Medulla oblongata (tissue), 1 donor: ENCODE results near the gene CMIP.

Experiments
- DNase-seq: peaks from one replicate; pipeline ENCODE4 v3.0.0-alpha.2; 2015; ENCODE audit errors: extremely low spot score

The CMIP gene

DNA sequence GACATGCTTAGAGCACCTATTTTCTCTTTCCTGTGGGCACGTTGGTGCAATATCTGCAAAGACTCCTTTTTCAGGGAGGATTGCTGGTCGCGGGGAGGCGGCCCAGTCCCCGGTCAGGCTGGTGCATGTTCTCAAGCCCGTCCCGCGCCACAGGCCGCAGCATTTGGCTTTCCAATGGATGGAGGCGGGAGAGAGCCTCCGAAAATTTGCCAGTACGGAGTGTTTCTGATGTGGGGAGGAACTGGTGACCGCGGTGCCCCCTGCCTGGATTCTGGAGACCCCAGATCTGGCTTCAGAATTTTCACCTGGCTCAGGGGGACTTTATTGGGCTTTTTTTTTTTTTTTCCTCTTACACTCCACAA lies 2.3 kb downstream of the CMIP start:
- DNase-seq: no peak

DNA sequence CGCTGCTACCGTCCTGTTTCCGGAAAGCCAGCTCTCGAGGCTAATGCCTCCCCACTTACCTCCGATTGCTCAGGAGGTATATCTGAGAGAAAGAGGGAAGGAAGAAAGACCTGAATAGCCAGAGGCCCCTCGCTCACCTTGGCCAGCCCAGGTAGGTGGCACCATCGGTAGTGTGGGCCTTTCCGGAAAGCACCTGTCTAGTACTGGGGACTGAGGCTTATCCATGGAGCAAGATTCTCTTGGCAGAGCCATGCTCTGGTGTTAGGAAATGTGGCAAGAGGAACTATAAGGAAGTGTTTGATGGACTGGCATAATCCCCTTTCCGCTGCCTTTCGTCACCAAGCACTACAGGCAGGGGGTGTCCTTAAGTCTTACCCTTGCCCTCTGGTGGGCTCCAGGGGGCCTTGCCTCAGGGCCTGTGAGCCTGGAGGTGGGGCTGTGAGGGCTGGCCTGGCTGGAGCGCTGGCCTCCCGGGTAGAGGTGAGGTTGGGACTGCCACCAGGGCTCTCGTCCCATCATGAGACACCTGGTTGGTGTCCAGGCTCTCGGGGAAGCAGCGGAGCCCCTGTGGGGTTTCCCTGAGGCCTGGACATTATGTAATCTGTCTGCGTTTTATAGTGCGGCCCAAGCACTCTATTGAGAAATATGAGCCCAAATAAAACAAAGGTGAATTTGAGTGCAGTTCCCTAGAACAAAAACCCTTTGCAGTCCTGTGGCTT lies 2.9 kb downstream of the CMIP start:
- DNase-seq: peak; percentile 35

DNA sequence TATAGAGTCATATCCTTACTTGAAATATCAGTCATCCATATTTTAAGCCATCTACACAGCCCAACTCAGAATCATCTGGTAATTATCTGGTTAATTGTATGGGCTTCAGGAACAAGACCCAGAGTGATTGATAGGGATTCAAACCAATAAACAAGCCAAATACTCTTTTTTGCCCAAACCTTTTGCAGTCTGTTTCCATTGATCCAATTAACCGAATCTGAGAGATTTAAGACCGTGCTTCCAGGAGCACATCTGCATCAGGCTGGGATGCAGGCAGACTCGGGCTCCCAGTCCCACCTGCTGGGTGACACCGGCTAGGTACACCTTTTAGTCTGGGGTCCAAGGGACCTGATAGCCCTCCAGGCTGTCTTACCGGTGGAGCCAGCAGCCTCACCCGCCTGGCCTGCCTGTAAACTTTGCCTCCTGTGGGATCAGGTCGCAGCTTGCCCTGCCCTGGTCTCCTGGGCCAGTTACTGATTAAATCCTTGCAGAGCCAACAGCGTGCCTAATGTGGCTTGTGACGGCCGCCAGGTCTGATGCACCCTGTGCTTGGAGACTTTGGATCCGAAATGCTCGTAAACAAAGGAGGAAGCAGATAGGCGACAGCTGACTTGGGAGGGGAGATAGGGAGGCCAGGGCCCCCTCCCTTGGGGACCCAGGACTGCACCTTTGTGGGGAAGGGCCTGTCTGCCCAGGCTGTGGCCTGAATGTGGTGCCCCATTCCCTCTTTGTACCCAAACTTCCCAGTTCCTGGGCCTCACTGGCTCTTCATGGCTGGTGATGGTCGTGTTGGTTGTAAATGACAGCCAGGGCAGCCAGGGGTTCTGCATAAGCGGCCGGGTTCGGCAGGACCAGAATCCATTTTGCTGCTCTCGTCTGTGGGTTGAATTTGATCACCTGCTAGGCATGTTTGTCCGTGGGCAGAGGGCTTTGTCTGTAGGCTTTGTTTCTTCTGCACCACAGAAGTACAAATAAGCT lies 3.8 kb downstream of the CMIP start:
- no peak for DNase-seq

DNA sequence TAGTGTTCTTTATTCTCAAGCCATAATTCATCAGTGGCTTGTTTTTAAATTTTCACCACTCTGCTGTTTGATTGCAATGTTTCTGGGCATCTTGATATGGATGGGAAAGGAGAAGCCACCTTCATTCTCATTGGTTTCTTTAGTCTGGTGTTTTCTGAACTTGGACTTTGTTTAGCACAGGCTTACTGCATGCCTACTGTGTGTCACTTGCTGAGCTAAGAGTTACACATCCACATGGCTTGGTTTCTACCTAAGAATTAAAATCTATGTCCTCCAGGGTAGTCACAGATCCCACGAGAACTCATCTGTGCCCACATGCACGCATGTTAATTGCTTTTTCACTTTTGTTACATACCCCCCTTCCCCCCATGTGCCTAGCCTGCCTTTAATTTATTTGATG lies 4.6 kb downstream of the CMIP start:
- DNase-seq: no peak

DNA sequence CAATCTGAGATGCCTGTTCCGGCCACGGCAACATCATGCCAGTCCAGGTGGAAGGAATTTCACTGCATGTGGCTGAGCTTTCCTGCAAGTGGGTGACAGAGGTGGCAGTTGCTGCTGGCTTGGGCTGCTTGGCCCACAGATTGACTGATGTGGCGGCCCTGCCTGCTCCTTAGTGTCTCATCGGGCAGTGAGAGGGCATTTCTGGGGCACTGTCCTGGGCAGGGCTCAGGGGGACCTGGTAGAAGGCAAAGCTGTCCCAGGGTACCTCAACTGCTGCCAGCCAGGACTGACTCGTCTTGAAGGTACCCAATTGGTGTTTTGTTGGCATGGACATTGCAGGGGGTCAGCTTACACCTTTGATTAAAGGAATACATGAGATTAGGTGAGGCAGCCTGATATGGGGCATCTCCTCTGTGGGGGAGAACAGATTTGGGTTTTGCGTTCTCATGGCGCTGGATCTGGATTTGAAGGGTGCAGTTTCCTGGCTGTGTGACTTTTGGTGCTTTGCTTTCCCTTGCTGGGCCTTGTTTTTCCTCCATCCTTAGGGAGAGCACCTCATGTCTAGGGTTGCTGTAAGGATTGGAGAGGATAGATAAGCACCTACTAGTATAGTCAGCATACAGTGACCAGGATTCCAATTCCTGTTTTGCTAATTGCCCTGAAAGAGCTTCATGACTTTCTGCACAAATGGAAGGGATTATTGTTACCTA lies 5.4 kb downstream of the CMIP start:
- no peak for DNase-seq

DNA sequence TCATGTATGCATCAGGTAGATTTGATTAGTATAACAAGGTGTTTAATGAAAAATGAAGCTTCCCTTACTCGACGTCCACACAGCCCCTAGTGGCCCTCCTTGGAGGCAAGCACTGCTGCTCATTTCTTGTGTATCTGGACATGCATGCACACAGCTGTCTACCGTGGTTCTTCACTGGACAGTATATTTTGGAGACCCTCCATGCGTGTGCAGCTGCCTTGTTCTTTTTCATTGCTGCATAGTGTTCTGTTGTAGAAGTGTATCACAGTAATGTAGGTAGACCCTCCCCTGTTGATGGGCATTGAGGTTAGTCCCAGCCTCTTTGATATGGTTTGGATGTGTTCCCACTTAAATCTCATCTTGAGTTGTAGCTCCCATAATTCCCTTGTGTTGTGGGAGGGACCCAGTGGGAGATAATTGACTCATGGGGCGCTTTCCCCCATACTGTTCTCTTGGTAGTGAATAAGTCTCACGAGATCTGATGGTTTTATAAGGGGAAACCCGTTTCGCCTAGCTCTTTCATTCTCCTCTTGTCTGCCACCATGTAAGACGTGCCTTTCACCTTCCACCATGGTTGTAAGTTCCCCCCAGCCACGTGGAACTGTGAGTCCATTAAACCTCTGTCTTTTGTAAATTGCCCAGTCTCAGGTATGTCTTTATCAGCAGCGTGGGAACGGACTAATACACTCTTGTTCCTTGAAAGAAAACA lies 6.3 kb downstream of the CMIP start:
- no peak for DNase-seq

DNA sequence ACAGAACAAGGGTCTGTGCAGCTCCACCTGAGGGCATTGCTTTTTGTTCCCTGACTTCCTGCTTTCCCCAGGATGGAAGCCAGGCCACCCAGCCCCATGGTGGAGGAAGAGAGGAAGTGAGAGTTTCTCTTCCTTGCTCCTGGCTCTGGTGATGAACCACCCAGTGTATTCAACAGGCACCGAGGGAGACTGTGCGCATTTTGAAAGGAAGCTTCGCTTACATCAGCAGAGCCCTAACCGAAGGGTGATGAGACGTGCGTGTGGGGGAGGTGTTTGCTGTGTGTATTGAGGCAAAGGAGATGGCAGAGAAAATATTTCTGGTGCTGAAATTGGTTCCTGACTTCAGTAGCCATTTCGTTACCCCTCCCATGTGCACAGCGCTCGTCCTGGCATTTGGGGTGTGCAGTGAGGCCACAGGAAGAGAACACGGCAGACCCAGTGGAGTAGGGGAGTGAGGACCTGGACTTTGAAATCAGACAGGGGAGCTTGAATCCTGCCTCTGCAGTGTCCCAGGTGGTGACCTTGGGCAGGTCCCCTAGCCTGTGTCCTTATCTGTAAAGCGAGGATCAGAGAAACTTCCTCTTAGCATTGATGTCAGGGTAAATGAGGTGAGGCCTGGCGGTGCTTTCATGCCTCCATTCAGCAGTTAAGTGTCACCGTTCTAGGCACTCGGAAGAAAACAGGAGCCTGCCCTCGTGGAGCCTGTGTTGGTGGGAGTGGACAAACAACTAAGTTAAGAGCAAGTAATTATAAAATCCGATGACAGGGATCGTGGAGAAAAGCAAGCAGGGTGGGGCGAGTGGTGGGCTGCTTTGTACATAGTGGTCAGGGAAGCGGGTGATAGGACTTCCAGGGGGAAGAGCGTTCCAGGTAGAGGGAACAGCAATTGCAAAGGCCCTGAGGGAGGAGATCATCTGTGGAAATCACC lies 7.4 kb downstream of the CMIP start:
- DNase-seq: peak; percentile 78

DNA sequence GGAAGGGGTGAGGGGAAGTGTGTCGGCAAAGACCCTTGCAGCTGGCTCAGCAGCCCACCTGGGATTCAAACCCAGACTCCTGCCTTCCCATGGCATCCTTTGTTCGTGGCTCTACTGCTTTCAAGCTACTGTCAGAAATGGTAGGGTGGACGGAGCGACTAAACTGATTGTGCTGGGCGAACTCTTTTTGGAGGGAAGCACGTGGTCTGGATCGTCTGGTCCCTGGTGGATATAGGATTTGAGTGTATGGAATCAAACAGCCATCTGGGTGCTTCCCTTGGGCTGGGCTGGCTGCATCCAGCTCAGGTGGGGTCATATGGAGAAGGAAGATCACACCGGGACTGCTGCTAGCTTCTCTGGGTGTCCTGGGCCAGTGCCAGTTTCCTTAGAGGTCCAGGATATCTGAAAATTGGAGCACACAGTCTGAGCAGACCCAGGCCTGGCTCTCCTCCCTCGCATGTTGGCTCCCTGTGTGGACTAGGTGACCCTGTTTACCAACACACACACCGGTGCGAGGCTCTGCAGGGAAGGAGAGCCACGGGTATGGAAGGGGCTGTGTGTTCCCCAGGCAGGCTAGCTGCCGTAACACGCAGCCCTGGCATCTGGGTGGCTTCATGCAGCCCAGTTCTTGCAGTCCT lies 8.6 kb downstream of the CMIP start:
- no peak for DNase-seq

DNA sequence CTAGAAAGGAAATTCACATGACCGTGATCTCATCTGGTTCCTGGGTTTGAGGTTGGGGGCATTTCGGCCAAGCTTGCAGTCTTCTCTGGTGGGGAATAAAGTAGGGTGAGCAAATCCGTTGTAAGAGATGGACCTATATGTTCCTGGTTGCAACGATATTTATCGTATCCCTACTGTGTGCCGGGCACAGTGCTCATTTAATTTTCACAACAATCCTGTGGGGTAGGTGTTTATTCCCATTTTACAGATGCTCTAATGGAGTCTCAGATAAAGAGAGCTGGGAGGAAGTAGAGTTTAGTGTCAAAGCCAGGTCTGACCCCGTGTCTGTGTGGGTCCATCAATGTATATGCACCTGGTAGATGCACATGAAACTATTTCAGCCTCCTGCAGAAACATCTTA lies 9.4 kb downstream of the CMIP start:
- no peak for DNase-seq

DNA sequence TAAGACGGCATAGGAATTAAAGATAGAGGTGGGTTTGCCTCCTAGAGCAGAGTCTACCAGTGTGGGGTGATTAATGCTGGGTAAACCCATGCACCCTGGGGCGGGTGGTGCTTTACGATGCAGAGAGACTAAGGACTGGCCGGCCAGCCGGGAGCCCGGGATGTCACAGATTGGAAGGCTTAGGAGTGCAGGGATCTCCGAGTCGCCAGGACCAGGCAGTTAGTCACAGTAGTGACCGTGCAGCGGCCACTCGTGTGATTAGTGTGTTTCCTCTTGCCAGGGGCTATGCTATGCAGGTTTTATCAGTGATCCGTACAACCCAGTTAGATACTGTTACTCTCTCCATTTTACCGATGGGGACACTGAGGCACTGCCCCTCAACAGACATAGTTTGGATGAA lies 10.4 kb downstream of the CMIP start:
- no peak for DNase-seq

DNA sequence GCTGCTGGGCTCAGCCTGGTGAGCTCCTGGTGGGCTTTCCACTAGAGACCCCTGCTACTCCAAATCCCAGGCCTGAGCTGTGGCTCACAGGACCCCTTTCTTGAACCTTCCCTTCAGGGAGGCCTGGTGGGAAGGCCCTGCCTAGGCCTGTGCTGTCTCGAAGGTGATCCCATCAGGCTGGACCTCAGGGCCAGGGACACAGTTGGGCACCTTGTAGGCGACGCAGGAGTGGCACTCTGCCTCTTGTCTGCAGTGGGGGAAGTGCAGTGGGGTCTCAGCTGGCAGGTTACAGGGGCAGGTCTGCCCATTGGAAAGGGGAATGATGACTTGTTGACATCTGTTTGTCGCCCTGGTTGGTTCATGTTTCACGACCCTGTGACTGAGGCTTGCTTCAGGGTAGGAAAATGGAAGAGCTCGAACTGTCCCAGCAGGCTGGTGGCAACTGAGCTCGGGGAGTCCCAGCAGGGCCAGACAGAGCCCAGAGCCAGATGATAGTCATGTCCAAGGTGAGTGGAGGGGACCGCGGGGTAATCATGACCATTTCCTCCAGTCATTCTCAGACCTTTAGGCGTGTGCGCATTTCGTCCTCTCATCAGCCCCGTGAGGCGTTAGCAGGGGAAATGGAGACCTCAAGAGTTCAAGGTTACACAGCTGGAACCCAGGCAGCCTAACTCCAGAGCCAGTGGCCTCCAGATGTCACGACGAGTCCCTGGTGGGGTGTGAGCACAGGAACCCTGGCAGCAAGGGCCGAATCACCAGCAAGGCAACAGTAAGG lies 11.3 kb downstream of the CMIP start:
- DNase-seq: no peak

DNA sequence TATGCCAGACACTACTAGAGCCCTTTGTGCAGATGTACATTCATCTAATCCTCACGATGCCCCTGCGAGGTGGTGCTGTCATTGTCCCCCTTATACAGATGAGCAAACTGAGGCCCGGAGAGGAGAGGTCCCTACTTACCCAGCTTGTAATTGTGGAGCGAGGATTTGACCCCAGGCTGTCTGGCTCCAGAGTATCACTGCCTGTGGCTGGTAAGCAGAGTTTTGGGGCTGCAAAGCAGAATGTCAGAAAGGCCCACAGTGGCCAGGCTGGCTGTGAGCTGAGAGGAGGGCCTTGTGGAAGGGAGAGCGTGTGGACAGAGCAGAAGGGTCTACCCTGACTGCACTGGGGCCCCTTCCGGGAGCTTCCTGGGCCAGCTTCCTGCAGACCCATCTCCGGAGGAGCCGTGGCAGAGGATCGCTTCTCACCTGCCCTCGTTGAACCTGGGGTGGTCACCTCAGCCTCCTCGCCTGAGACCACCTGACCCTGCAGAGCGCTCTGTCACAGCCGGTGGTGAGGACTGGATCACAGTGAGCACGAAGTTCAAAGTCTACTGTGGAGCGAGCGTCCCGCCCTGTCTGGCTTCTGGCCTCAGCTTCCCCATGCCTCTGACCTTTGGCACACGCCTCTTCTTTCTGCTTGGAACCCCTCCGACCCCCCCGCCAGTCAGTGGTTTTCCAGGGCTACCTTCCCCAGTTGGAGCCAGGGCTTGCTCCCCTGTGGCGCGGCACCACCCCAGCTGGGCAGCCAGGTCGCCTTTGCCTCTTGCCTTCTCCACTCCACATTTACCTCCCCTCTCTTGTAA lies 12.1 kb downstream of the CMIP start:
- no peak for DNase-seq

DNA sequence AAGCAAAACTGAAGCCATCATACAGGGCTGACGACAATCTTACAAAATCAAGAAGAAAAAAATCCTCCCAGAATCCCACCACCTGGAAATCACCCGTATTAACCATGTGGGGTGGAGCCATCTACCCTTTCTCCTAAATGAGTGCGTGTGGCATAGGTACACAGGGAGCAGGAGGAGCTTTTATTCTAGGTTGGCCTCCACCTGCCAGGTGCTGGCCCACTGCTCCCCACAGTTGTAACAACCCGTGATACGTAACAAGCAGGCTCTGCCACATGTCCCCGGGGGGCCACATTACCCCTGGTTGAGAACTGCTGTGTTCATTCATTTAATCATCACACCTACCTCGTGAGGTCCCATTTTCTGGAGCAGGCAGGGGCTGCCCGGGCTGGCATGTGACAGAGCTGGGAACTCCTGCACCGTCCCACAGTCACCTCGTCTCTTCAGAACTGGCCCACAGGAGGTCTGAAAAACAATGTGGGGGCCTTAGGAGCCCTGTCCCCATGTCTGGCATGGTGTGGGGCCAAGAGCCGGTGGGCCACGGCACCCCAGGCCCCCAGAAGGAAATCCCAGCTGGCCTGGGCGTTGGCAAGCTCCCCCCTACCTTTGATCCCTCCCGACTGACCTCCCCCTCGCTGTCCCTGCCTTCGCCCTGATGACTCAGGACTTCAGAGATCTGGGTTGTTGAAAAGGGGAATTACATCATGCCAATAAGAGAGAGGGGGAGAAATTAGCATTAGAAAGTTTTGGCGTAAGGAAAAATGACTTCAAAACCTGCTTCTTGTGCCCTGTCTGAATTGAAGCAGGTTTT lies 12.9 kb downstream of the CMIP start:
- DNase-seq: no peak

DNA sequence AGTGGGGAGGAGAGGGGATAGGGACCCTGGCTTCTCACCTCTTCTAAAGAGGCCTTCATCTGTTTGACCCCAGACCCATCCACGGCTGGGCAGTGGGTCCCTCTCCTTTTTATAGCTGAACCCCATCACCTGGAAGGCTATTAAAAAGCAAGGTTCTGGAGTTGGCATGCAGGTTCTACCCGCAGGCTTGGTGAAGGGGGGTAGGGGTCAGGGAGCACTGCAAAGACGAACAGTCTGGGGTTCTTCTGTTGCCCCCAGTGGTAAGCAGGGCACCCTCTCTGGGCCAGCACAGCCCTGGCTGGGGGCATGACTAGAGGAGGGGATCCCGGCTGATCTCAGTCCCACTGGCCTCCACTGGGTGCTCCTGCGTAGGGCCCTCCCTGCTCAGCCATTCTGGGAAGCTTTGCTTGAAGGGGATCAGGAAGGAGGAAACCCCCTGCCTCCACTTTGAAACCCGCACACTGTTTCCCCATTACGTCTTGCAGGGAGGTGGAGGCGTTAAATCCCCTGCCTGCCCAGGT lies 13.6 kb downstream of the CMIP start:
- DNase-seq: no peak

DNA sequence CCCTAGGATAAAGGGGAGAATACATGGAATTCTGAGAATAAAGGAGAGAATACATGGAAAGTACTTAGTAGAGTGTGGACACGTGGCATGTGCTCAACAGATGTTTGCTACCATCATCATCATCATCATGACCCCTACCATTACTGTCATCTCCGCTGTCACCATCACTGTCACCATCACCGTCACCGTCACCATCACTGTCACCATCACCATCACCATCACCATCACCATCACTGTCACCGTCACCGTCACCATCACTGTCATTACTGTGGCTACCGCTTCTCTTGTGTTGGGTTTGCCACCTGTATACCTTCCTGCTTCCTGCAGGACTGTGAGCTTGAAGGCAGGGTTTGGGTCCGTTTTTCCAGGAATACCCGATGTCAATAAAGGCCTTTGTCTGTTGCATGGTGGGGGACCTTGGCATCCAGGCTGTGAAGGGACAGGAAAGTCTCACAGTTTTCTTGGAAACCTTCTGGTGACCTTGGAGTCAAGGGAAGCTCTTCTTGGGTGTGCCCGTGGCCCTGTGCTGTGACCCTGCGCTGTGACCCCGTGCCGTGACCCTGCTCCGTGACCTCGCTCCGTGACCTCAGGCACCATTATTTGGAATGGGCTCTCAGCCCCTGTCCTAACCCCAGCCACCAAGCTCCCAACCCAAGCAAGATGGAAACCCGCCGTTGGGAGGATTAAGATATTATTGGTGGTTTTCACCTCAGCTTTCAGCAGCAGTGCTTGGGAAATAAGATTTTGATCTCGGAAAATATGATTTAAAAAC lies 14.4 kb downstream of the CMIP start:
- no peak for DNase-seq

DNA sequence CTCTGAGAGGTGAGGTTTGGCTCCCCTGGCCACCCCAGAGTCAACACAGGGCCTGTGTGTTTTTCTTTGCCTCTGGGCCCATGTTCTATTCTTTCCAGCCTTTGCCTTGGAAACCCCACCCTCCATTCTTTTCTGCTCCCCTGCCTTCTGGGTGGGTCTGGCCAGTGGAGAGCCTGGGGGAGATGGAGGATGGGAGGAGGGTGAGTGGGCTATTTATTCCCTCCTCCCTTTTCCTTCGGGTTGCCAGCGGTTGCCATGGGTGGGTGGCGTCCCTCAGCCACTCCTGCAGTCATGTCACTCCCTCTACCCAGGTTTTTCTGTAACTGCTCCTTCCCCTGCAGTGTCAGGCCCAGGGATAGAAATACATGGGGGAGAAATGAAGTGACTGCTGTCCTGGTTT lies 15.5 kb downstream of the CMIP start:
- no peak for DNase-seq

DNA sequence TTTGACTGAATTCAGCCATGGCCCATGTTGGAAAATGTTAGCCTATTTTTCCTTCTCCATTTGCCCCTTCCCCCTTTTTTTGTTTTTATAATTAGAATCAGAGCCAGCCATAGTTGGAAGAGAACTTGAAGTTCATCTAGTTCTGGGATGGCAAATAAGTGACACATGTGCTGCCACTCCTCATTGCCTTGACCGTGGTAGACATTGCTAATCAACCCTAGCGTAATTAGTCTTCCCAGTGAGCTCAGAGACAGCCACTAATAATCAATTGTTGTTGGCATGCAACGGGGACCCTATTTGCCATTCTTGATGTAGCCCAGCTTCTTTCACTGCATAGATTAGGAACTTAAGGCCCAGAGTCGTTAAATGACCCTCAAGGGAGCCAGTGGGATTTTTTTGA lies 16.6 kb downstream of the CMIP start:
- no peak for DNase-seq
